H1 (cell line): Measurements from ENCODE around the gene TBX5. TPM values are rescaled to one million over a fixed set of nuclear protein-coding genes. Genes with fewer than 3 reads are reported as not detected.

ENCODE experiments used
- CTCF ChIA-PET: fragments of 300-600 bp; sonication (Branson Sonifier 250); formaldehyde crosslinking; loops from one replicate; lab custom pipeline; 2021; ENCODE audit not compliant: partially characterized antibody; lab: Charles Lee
- POLR2A ChIA-PET: fragments of 300-600 bp; sonication (Branson Sonifier 250); formaldehyde crosslinking; loops from one replicate; lab custom pipeline; 2021; ENCODE audit warnings: inconsistent platforms; ENCODE audit not compliant: partially characterized antibody; lab: Charles Lee
- DNase-seq, 2 experiments: peaks; one replicate each; pipeline versions ENCODE4 v3.0.0 to v3.0.0-alpha.2; 2010 to 2022; ENCODE audit warnings: low spot score in 2 of 2, low read depth in 1 of 2, mixed read lengths in 1 of 2
- FAIRE-seq: peaks from 2 replicates; lab custom pipeline; 2011; peaks lifted over from hg19 to GRCh38; lab: Jason Lieb, UNC
- H2AFZ ChIP-seq: 2 replicates; pipeline ENCODE4 v1.8.1; 2012; ENCODE audit warnings: low read length, inconsistent platforms
- H2AK5ac ChIP-seq: 2 replicates; pipeline ENCODE4 v1.6.1; 2013; ENCODE audit warnings: low read depth, low read length
- H2BK120ac ChIP-seq: replicated peaks from 2 replicates; pipeline ENCODE3; 2013; ENCODE audit warnings: low read depth, low read length, inconsistent platforms
- H2BK12ac ChIP-seq: 2 replicates; pipeline ENCODE4 v1.6.1; 2013; ENCODE audit warnings: low read depth, low read length
- H2BK15ac ChIP-seq: 2 replicates; pipeline ENCODE4 v1.6.1; 2013; ENCODE audit warnings: low read length
- H2BK20ac ChIP-seq: 2 replicates; pipeline ENCODE4 v1.6.1; 2013; ENCODE audit warnings: low read length
- H2BK5ac ChIP-seq: 2 replicates; pipeline ENCODE4 v1.6.1; 2013; ENCODE audit warnings: low read depth, low read length
- H3K14ac ChIP-seq: 2 replicates; pipeline ENCODE4 v1.6.1; 2013; ENCODE audit warnings: inconsistent platforms; ENCODE audit not compliant: insufficient read length
- H3K18ac ChIP-seq: 2 replicates; pipeline ENCODE4 v1.6.1; 2013; ENCODE audit warnings: low read length; ENCODE audit errors: extremely low read depth
- H3K23ac ChIP-seq: 2 replicates; pipeline ENCODE4 v1.6.1; 2013; ENCODE audit warnings: inconsistent platforms; ENCODE audit not compliant: insufficient read length
- H3K23me2 ChIP-seq: 2 replicates; pipeline ENCODE4 v1.6.1; 2013; ENCODE audit warnings: low read depth, low read length
- H3K27ac ChIP-seq: 2 replicates; pipeline ENCODE4 v1.6.1; 2011; ENCODE audit warnings: low read depth, low read length, inconsistent platforms
- H3K27me3 ChIP-seq, 4 experiments: replicated peaks in 1 of 4; 1 replicate in 1 of 4; 2 replicates in 3 of 4; pipeline versions ENCODE4 v1.6.1 to v1.8.1; 2011 to 2013; ENCODE audit warnings: low read length in 3 of 4, mild to moderate bottlenecking in 3 of 4, inconsistent platforms in 2 of 4, mixed read lengths in 2 of 4, moderate library complexity in 1 of 4; ENCODE audit not compliant: control insufficient read depth in 3 of 4, insufficient read depth in 3 of 4; ENCODE audit errors: extremely low read depth in 1 of 4
- H3K36me3 ChIP-seq, 4 experiments: 2 replicates each; pipeline versions ENCODE4 v1.6.1 to v1.8.1; 2011 to 2013; ENCODE audit warnings: mild to moderate bottlenecking in 4 of 4, low read length in 3 of 4, moderate library complexity in 2 of 4, control low read depth in 1 of 4, inconsistent platforms in 1 of 4; ENCODE audit not compliant: insufficient read depth in 4 of 4, control insufficient read depth in 2 of 4
- H3K4ac ChIP-seq: replicated peaks from 2 replicates; pipeline ENCODE3; 2013; ENCODE audit warnings: low read length, low read depth, mixed read lengths, inconsistent platforms; ENCODE audit not compliant: insufficient read length
- H3K4me1 ChIP-seq, 4 experiments: replicated peaks in 1 of 4; 1 replicate in 1 of 4; 2 replicates in 3 of 4; pipeline versions ENCODE4 v1.6.1 to v1.8.1; 2011 to 2013; ENCODE audit warnings: low read length in 3 of 4, inconsistent platforms in 2 of 4, mixed read lengths in 1 of 4; ENCODE audit not compliant: insufficient read depth in 4 of 4, control insufficient read depth in 3 of 4
- H3K4me2 ChIP-seq, 2 experiments: 2 replicates each; pipeline versions ENCODE4 v1.6.1 to v1.8.1; 2011 to 2013; ENCODE audit warnings: low read depth in 2 of 2, low read length in 2 of 2, control low read depth in 1 of 2, inconsistent platforms in 1 of 2, mild to moderate bottlenecking in 1 of 2; ENCODE audit not compliant: insufficient read depth in 1 of 2
- H3K4me3 ChIP-seq, 4 experiments: fragments of 200-600, 300-600 bp in 1 of 4; sonication (generic), shearing (Covaris generic), sonication (Bioruptor Twin) in 1 of 4; 2 replicates each; pipeline versions ENCODE4 v1.5.1 to v1.8.1; 2011 to 2016; ENCODE audit warnings: low read length in 4 of 4, low read depth in 3 of 4, control low read depth in 2 of 4, inconsistent platforms in 2 of 4, mild to moderate bottlenecking in 2 of 4, mixed read lengths in 1 of 4, moderate library complexity in 1 of 4; ENCODE audit not compliant: insufficient read depth in 2 of 4; ENCODE audit errors: extremely low read depth in 1 of 4
- H3K56ac ChIP-seq: replicated peaks from 2 replicates; pipeline ENCODE3; 2013; ENCODE audit warnings: low read depth, mild to moderate bottlenecking, mixed read lengths, low read length, inconsistent platforms; ENCODE audit not compliant: insufficient read length
- H3K79me1 ChIP-seq: 2 replicates; pipeline ENCODE4 v1.6.1; 2013; ENCODE audit warnings: low read depth, low read length, control low read depth
- H3K79me2 ChIP-seq, 2 experiments: 2 replicates each; pipeline versions ENCODE4 v1.6.1 to v1.8.1; 2012 to 2013; ENCODE audit warnings: low read length in 2 of 2, mild to moderate bottlenecking in 2 of 2, inconsistent platforms in 1 of 2; ENCODE audit not compliant: insufficient read depth in 2 of 2, control insufficient read depth in 1 of 2
- H3K9ac ChIP-seq, 4 experiments: replicated peaks in 1 of 4; 1 replicate in 1 of 4; 2 replicates in 3 of 4; pipeline versions ENCODE4 v1.6.1 to v1.8.1; 2011 to 2013; ENCODE audit warnings: low read depth in 3 of 4, low read length in 3 of 4, control low read depth in 2 of 4, mild to moderate bottlenecking in 2 of 4, moderate library complexity in 2 of 4, inconsistent platforms in 1 of 4; ENCODE audit errors: extremely low read depth in 1 of 4
- H3K9me3 ChIP-seq, 2 experiments: 2 replicates each; pipeline versions ENCODE4 v1.6.1 to v1.8.1; 2012 to 2013; ENCODE audit warnings: mild to moderate bottlenecking in 2 of 2, moderate library complexity in 2 of 2, control low read depth in 1 of 2, inconsistent platforms in 1 of 2, low read depth in 1 of 2, low read length in 1 of 2, mixed read lengths in 1 of 2; ENCODE audit not compliant: insufficient read depth in 2 of 2
- H4K20me1 ChIP-seq, 2 experiments: replicated peaks in 1 of 2; 2 replicates each; pipeline versions ENCODE3 to v1.8.1; 2011 to 2013; ENCODE audit warnings: inconsistent platforms in 2 of 2, low read length in 2 of 2, mild to moderate bottlenecking in 1 of 2; ENCODE audit not compliant: insufficient read depth in 2 of 2, control insufficient read depth in 1 of 2
- H4K5ac ChIP-seq: 2 replicates; pipeline ENCODE4 v1.6.1; 2013; ENCODE audit warnings: low read length, low read depth, mixed read lengths, inconsistent platforms; ENCODE audit not compliant: insufficient read length
- H4K8ac ChIP-seq: 2 replicates; pipeline ENCODE4 v1.8.0; 2013; ENCODE audit warnings: mild to moderate bottlenecking, moderate library complexity, low read length, inconsistent platforms; ENCODE audit not compliant: insufficient read depth; ENCODE audit errors: extremely low read depth
- H4K91ac ChIP-seq: replicated peaks from 2 replicates; pipeline ENCODE3; 2013; ENCODE audit warnings: low read length, mixed read lengths, inconsistent platforms; ENCODE audit not compliant: insufficient read length
- CBX8 ChIP-seq: fragments of 300-800, 300-1000 bp; sonication (generic); IDR thresholded peaks from 2 replicates; pipeline ENCODE4 v1.7.1; 2016; ENCODE audit warnings: low read depth, low read length, borderline replicate concordance
- EGR1 ChIP-seq: IDR thresholded peaks from 2 replicates; pipeline ENCODE4 v1.6.1; 2011; ENCODE audit warnings: low read depth, low read length, borderline replicate concordance
- EZH2 ChIP-seq: fragments of 200-600 bp; sonication (generic); IDR thresholded peaks from 2 replicates; pipeline ENCODE4 v1.7.1; 2012; ENCODE audit warnings: low read depth, mild to moderate bottlenecking, moderate library complexity, low read length, inconsistent platforms; ENCODE audit not compliant: severe bottlenecking
- JUND ChIP-seq: IDR thresholded peaks from 2 replicates; pipeline ENCODE4 v1.6.1; 2011; ENCODE audit warnings: mild to moderate bottlenecking, improper control_type of control experiment, low read length
- RNF2 ChIP-seq: fragments of 200-900, 300-1000 bp; sonication (generic); IDR thresholded peaks from 2 replicates; pipeline ENCODE4 v1.7.1; 2016; ENCODE audit warnings: borderline replicate concordance, low read depth, mild to moderate bottlenecking, antibody characterized with exemption, low read length; ENCODE audit not compliant: poor library complexity, severe bottlenecking; ENCODE audit errors: missing control alignments
- SUZ12 ChIP-seq: fragments of 200-600 bp; sonication (generic); IDR thresholded peaks from 2 replicates; pipeline ENCODE4 v1.6.1; 2012; ENCODE audit warnings: mild to moderate bottlenecking, inconsistent platforms, low read length, moderate library complexity, mixed read lengths
- WGBS, 2 experiments: shearing (Covaris generic) in 1 of 2; methylation state at CpG; one replicate each; pipeline versions ENCODE4 v1.1.6 to v1.1.7; 2013 to 2015; ENCODE audit warnings: low lambda C conversion rate in 2 of 2, mixed read lengths in 2 of 2, inconsistent platforms in 1 of 2, low coverage in 1 of 2, missing lambda C conversion rate in 1 of 2; ENCODE audit not compliant: insufficient replicate concordance in 2 of 2, insufficient coverage in 1 of 2, insufficient read length in 1 of 2; ENCODE audit errors: extremely low coverage in 1 of 2, missing lambda C conversion rate in 1 of 2; 5-methylcytosine and 5-hydroxymethylcytosine counted together
- polyA plus RNA-seq, 7 experiments: library from polyadenylated mRNA; depleted of rRNA in 3 of 7; stranded (reverse) in 5 of 7; unstranded in 2 of 7; fragments of >200 nt in 5 of 7; fragments of 200-250 nt in 2 of 7; gene quantifications; 1 replicate in 5 of 7; 2 replicates in 1 of 7; 4 replicates in 1 of 7; pipeline versions ENCODE4 v1.2.1 to v1.2.3, GENCODE V29; 2011 to 2013; ENCODE audit warnings: missing spikeins in 2 of 7, mixed read lengths in 2 of 7
- total RNA-seq: library from RNA; stranded (reverse); fragmentation: NEBNext Ultra II Directional; extraction: Animal tissue kit (Norgen Biotek cat#: 25700); gene quantifications from 2 replicates; pipeline ENCODE4 v1.2.1, GENCODE V29; 2021
- TF ChIP-seq, protein P1 (sequence below): IDR thresholded peaks from 2 replicates; pipeline ENCODE4 v1.6.1; 2011; ENCODE audit warnings: low read depth, mild to moderate bottlenecking, low read length; ENCODE audit not compliant: insufficient read depth

TBX5 gene
- total and polyA plus RNA-seq, 2 of the 8 experiments (the other 6 are each of a cell fraction or from before 2014, with no cell fraction given) = 0.05 TPM; not detected in 1

DNA sequence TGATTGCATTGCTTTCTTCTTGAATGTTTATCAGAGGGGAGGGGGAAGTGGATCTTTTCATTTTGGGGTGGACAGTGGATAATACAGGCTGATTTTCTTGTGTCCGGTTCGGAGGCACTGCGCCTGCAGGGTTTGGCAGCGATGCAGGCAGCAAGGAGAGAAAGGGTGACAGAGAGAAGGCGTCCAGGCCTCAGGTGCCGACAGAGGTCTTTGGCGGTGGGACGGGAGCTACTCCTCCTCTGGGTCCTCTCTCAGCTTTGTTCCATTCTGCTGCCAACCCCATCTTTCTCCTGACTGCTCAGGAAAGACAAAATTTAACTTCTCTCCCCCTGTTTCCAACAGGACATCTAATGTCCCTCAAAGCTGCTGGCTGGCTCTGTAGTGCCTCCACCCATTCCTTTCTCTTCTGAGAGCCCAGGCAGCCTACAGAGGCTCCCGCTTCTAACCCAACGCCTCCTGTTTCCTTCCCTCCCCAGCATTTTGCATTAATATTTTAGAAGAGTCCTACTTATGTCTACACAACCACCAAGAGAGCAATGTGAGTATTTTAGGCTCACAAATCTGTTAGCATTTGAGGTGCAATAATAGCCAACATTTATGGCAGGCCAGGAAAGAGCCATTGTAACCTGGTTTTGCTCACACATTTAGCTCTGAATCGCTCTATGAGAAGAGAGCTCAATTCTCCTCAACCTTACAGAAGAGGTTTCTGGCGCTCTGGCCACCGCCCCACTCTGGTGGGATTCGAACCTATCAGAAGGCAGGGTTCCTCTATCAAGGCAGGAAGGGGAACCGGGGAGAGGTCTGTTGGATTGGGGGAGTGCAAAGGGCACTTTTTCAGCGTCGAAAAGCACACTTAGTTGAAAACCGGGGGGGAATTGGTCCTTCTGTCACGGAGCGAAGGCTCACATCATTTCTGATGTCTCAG lies 7.1 kb upstream of the TBX5 start:
- Histone ChIP-seq H2BK15ac (0 out of 2 replicates have a peak overlapping the region, but pooled peaks have one; percentile 61), H3K36me3 (no peaks in the 10 kb centered on the region; a peak in 1 of 8 replicates), H2BK20ac (no peak overlapping the region), H2BK12ac (0 out of 2 replicates have a peak overlapping the region, but pooled peaks have one; percentile 43), H3K18ac (no peak overlapping the region; the same call in 1 of the 2 replicates), H3K9ac (no peak overlapping the region), H4K5ac (no peak overlapping the region), H3K9me3 (no peaks in the 10 kb centered on the region), H2BK120ac (no peak overlapping the region), H3K14ac (no peak overlapping the region), H4K8ac (no peak overlapping the region), H3K27ac (no peak overlapping the region), H2AK5ac (peak overlapping the region; percentile 33; the same call in 1 of the 2 replicates), H3K23ac (no peak overlapping the region), H3K27me3 (peaks cover 86 to 100% (median 99%) of the 10 kb centered on the region in 4 experiments), H2BK5ac (no peak overlapping the region), H3K79me2 (no peaks in the 10 kb centered on the region), H2AFZ (no peak overlapping the region), H3K23me2 (peaks cover 4% of the 10 kb centered on the region; the same call in 1 of the 2 replicates), H3K4me3 (peak overlapping the region in 1 of 4 experiments; percentile 51; a peak in 1 of 8 replicates), H3K4me2 (peak overlapping the region in 1 of 2 experiments; percentile 80; a peak in 1 of 4 replicates), H3K79me1 (no peaks in the 10 kb centered on the region), H4K91ac (no peak overlapping the region), H3K4ac (no peak overlapping the region), H3K4me1 (peaks cover 7 to 32% (median 18%) of the 10 kb centered on the region in 4 experiments), H3K56ac (no peak overlapping the region), H4K20me1 (peaks cover 18 to 21% of the 10 kb centered on the region in 2 experiments)
- CTCF ChIA-PET = interaction anchor here (0.8 to 1.4 kb wide), 4 partner anchors 25 to 246 kb away, joined by 4 to 5 read pairs (median 4); no protein-coding TSS in a partner anchor
- 11% methylated on average over 20 of the region's 20 CpGs; no CpG with 5 or more reads in 1 of the 2 experiments for WGBS, 2 experiments
- no peak for DNase-seq
- TF ChIP-seq EZH2 (peak; percentile 78), CBX8 (peak; percentile 43; the same call in 1 of the 2 replicates), JUND (no peak), SUZ12 (peak; percentile 76), EGR1 (no peak), RNF2 (peak; percentile 68)
- TF ChIP-seq, protein P1, sequence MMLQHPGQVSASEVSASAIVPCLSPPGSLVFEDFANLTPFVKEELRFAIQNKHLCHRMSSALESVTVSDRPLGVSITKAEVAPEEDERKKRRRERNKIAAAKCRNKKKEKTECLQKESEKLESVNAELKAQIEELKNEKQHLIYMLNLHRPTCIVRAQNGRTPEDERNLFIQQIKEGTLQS = no peak
- POLR2A ChIA-PET = interaction anchor here (1.1 kb wide), 1 partner anchor 13 kb away, joined by 4 read pairs; no protein-coding TSS in a partner anchor
- FAIRE-seq = no peak
